Tongue (tissue), 2 donors: Measurements from ENCODE around the gene NPFFR1. TPM values are rescaled to one million over a fixed set of nuclear protein-coding genes. Genes with fewer than 3 reads are reported as not detected.

Experiments
- DNase-seq: peaks from one replicate; pipeline ENCODE4 v3.0.0-alpha.2; 2015
- total RNA-seq: library from RNA; depleted of rRNA; stranded (reverse); fragments of >200 nt; gene quantifications from one replicate; pipeline ENCODE4 v1.2.3, GENCODE V29; 2014

The NPFFR1 gene
- total RNA-seq, 1 donor from 2014 or later, result not detected

DNA sequence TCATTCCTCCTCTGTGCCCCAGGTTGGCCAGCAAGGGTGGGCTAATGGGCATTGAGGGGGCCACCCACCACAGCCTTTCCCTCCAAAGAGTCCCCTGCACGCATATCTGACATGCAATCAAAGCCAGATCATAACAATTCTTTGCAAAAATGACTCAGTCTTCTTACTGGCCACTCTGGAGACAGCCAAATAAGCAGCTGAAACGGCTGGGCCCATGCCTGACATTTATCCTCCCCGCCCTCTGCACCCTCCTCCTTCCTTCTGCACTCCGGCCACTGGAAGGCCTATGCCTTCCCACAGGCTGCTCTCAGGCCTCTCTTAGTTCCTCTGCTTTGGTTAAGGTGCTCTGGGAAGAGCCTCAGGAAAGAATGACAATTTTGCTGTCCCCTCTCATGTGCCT lies 29.2 kb upstream of the NPFFR1 start:
- DNase-seq, result no peak

- no peak for DNase-seq
Measured at GRCh38 chr10:70312249-70312648, 28.4 kb upstream of the NPFFR1 start.

- DNase-seq, result no peak
Measured at GRCh38 chr10:70311698-70312097, 27.9 kb upstream of the NPFFR1 start.

GRCh38 chr10:70309661-70310060 lies 25.9 kb upstream of the NPFFR1 start:
- DNase-seq, result no peak

- no peak for DNase-seq
Measured at GRCh38 chr10:70308121-70309060, 24.6 kb upstream of the NPFFR1 start.

GRCh38 chr10:70306886-70307520 lies 23.2 kb upstream of the NPFFR1 start:
- DNase-seq, result no peak

DNA sequence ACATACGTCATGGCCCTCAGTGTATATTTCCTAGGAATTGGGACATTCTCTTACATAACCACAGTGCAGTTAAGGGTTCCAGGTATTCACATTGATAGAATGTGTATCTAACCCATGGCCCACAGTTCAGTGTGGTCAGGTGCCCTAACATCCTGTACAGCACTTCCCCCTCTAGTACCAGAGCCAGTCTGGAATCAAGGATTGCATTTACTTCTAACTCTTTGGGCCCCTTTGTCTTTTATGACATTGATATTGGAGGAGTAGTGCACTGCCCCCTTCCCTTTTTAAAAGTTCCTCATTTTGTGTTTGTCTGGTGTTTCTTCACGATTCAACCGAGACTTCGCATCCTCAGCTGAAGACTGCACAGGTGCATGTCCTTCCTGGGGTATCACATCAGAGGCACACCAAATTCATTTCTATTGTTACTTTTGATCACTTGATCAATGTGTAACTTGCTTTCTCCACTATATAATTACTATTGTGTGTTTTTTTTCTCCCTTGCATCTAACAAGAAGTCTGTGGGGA lies 22.4 kb upstream of the NPFFR1 start:
- no peak for DNase-seq

DNA sequence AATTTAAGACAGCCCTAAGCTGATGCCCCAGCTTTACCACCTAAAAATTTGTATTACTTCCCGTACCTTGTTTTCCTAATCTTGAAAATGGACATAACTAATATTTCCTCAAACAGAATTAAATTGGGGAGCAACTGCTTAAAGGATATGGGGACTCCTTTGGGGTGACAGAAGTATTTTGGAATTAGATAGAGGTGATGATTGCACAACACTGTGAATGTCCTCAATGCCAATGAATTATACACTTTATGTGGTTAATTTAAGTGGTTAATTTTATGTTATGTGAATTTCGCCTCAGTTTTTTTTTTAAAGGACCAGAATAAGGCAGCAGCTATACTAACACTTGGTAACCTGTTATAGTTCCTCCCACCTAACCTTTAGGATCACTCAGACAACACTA lies 19.9 kb upstream of the NPFFR1 start:
- DNase-seq, result no peak

- no peak for DNase-seq
Measured at GRCh38 chr10:70302292-70302691, 18.5 kb upstream of the NPFFR1 start.

- DNase-seq, result no peak
Measured at GRCh38 chr10:70300908-70301597, 17.2 kb upstream of the NPFFR1 start.

GRCh38 chr10:70300461-70300860 lies 16.7 kb upstream of the NPFFR1 start:
- DNase-seq, result no peak

DNA sequence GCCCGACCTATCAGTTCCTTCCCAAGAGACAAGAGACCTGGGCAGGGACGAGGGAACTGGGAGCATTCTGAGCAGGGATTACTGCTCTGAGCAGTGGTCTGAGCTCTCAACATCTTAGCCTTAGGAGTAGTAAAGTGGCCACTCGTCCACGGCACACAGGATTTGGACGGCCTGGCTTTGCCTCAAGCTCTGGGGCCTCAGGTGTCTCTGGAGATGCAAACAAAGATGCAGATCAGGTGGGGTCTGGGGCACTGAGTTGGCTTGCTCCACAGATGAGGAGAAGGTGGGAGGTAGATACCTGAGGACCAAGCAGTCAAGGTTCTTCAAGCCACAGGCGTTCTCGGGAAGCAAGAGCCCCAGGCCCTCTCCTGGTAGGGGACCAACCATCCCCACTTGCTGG lies 16.1 kb upstream of the NPFFR1 start:
- DNase-seq, result no peak

DNA sequence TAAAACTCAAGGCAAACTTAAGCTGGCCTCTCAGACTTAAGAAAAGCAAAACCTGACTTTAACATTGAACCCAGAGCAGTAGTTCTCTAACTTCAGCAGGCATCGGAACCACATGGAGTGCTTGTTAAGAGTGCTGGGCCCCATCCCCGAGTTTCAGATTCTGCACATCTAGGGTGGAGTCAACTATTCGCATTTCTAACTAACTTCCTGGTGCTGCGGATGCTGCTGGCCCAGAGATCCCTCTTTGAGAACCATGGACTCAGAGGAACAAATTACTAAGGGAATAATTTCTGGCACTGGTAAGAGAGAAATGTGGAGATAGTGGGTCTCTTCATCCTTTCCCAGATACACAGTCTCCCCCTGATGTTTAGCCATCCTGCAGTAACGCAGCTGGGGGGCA lies 14.6 kb upstream of the NPFFR1 start:
- DNase-seq, result no peak

DNA sequence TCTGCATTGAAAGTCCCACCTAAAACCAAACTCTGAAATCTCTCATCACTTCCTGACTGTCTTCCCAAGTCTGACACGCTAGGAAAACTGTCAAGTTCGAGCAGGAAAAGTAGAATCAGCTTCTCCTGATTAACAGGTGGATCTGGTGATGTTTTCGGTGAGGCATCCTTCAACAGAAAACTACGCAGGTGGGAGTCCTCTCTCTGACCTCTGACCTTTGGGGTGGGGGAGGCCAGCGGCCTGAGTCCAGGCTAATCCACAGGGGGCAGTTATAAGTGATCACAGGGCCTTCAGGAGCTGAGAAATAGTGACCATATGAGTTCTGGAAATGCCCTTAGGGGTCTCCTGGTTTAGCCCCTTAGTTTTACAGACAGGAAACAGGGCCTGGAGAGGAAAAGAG lies 13.4 kb upstream of the NPFFR1 start:
- no peak for DNase-seq

DNA sequence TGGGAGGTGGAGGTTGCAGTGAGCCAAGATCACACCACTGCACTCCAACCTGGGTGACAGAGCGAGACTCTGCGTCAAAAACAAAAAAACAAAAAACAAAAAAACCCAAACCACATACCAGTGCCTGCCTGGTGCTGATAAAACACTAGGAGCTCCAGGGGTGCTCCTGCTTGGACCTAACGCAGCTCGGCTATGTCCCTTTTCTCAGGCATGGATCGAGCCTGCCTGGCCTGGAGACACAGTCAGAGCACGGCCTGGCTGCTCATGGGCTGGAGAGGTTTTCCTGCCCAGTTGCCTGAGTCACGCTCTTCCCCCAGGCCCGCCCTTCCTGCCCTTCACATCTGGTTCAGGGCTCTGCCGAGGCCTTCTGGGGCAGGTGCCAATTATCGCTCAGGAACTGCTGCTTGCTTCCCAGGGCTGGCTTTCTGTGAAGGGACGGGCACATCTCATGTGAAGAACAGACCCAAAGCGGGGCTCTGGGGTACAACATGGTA lies 12.6 kb upstream of the NPFFR1 start:
- peak; percentile 66 for DNase-seq

GRCh38 chr10:70295926-70296325 lies 12.1 kb upstream of the NPFFR1 start:
- DNase-seq, result no peak

GRCh38 chr10:70295321-70295720 lies 11.5 kb upstream of the NPFFR1 start:
- no peak for DNase-seq

GRCh38 chr10:70293169-70293843 lies 9.5 kb upstream of the NPFFR1 start:
- no peak for DNase-seq

- DNase-seq, result no peak
Measured at GRCh38 chr10:70292004-70292403, 8.2 kb upstream of the NPFFR1 start.

DNA sequence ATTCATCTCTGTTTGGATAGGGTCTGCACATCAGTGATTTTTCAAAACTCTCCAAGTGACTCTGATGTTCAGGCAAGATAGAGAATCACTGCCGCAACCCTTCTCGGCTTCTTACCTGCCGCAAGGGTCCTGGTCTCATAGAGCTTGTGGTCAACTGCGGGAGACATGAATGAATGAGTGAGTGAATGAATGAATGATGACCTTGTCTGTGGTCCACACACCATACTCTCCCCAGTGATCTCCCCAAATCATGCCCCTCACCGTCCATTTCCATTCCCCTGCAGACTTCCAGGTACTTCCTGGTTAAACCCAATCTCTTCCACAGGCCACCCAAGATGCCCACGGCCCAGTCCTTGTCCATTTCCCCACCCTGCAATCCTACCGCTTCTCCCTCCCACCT lies 5.9 kb upstream of the NPFFR1 start:
- DNase-seq, result no peak

GRCh38 chr10:70286616-70287015 lies 2.8 kb upstream of the NPFFR1 start:
- DNase-seq, result no peak

- DNase-seq, result no peak
Measured at GRCh38 chr10:70285476-70285831, 1.6 kb upstream of the NPFFR1 start.
